SK-N-SH (cell line): Measurements from ENCODE around the gene TTC28. TPM values are rescaled to one million over a fixed set of nuclear protein-coding genes. Genes with fewer than 3 reads are reported as not detected.
A peak's percentile ranks its signal among the peaks of the same experiment; 100 is the strongest.

ENCODE experiments used
- CTCF ChIA-PET: fragments of 300-600, 350-600 bp; formaldehyde crosslinking; extraction: SDS; loops from one replicate; lab custom pipeline; 2021; lab: Yijun Ruan, JAX
- POLR2A ChIA-PET: fragments of 350-600 bp; sonication (Branson Sonifier 250); formaldehyde crosslinking; extraction: SDS; loops from one replicate; lab custom pipeline; 2020; ENCODE audit warnings: antibody characterized with exemption, inconsistent platforms; lab: Yijun Ruan, JAX
- DNase-seq: peaks from one replicate; pipeline ENCODE4 v3.0.0; 2012
- H2AFZ ChIP-seq: fragments of 200-600 bp; sonication (generic); 2 replicates; pipeline ENCODE4 v1.8.1; 2016; ENCODE audit warnings: antibody characterized with exemption, mild to moderate bottlenecking, low read depth
- H3F3A ChIP-seq: fragments of 200-600 bp; sonication (generic); replicated peaks from 2 replicates; pipeline ENCODE3; 2016; ENCODE audit warnings: antibody characterized with exemption, mild to moderate bottlenecking; ENCODE audit not compliant: insufficient read depth
- H3K27ac ChIP-seq, 2 experiments: fragments of 200-500 bp in 1 of 2; fragments of 200-600 bp in 1 of 2; sonication (Bioruptor generic) in 1 of 2; sonication (generic), shearing (Covaris generic) in 1 of 2; 2 replicates each; pipeline versions ENCODE4 v1.5.1 to v1.6.1; 2014 to 2016; ENCODE audit warnings: low read depth in 2 of 2, inconsistent platforms in 1 of 2, low read length in 1 of 2, mild to moderate bottlenecking in 1 of 2, mixed read lengths in 1 of 2
- H3K27me3 ChIP-seq: fragments of 200-600 bp; sonication (generic), shearing (Covaris generic); 2 replicates; pipeline ENCODE4 v1.6.1; 2016; ENCODE audit warnings: mixed run types; ENCODE audit not compliant: insufficient read depth
- H3K36me3 ChIP-seq, 2 experiments: fragments of 200-500 bp in 1 of 2; fragments of 200-600 bp in 1 of 2; sonication (Bioruptor generic) in 1 of 2; sonication (generic) in 1 of 2; replicated peaks in 1 of 2; 2 replicates each; pipeline versions ENCODE3 to v1.5.1; 2014 to 2016; ENCODE audit warnings: low read length in 1 of 2, mild to moderate bottlenecking in 1 of 2; ENCODE audit not compliant: insufficient read depth in 2 of 2, control insufficient read depth in 1 of 2
- H3K4me1 ChIP-seq, 2 experiments: fragments of 200-500 bp in 1 of 2; fragments of 200-600 bp in 1 of 2; sonication (Bioruptor generic) in 1 of 2; sonication (generic), shearing (Covaris generic) in 1 of 2; 2 replicates each; pipeline versions ENCODE4 v1.5.1 to v1.6.1; 2014 to 2016; ENCODE audit warnings: low read depth in 1 of 2, low read length in 1 of 2, mixed run types in 1 of 2; ENCODE audit not compliant: insufficient read depth in 2 of 2, control insufficient read depth in 1 of 2
- H3K4me2 ChIP-seq: fragments of 200-600 bp; sonication (generic), shearing (Covaris generic); 2 replicates; pipeline ENCODE4 v1.6.1; 2017; ENCODE audit warnings: mixed run types
- H3K4me3 ChIP-seq, 2 experiments: fragments of 200-500 bp in 1 of 2; fragments of 200-600 bp in 1 of 2; sonication (Bioruptor generic) in 1 of 2; sonication (generic), shearing (Covaris generic) in 1 of 2; 2 replicates each; pipeline versions ENCODE4 v1.5.1 to v1.8.1; 2014 to 2016; ENCODE audit warnings: low read depth in 2 of 2, inconsistent platforms in 1 of 2, low read length in 1 of 2, mild to moderate bottlenecking in 1 of 2, mixed read lengths in 1 of 2, moderate library complexity in 1 of 2
- H3K79me2 ChIP-seq: fragments of 200-600 bp; sonication (generic); 2 replicates; pipeline ENCODE4 v1.8.1; 2017; ENCODE audit warnings: mild to moderate bottlenecking; ENCODE audit not compliant: insufficient read depth
- H3K9ac ChIP-seq: fragments of 200-600 bp; sonication (generic); 2 replicates; pipeline ENCODE4 v1.6.1; 2017; ENCODE audit warnings: mixed run types
- H3K9me2 ChIP-seq: fragments of 200-600 bp; sonication (generic); 2 replicates; pipeline ENCODE4 v1.6.1; 2017; ENCODE audit warnings: mixed run types
- H3K9me3 ChIP-seq: fragments of 200-600 bp; sonication (generic); 2 replicates; pipeline ENCODE4 v1.6.1; 2017; ENCODE audit warnings: mixed run types, mild to moderate bottlenecking, moderate library complexity
- H4K20me1 ChIP-seq: fragments of 200-600 bp; sonication (generic); 2 replicates; pipeline ENCODE4 v1.6.1; 2017; ENCODE audit warnings: mild to moderate bottlenecking, mixed run types; ENCODE audit not compliant: insufficient read depth
- CHD2 ChIP-seq: fragments of 150-350 bp; IDR thresholded peaks from 2 replicates; pipeline ENCODE4 v1.6.1; 2018; ENCODE audit warnings: low read length; ENCODE audit not compliant: partially characterized antibody
- ELF1 ChIP-seq: IDR thresholded peaks from 2 replicates; pipeline ENCODE4 v1.4.0; 2012
- EP300 ChIP-seq, 2 experiments: IDR thresholded peaks; 2 replicates each; pipeline versions ENCODE4 v1.4.0 to v1.6.1; 2012; ENCODE audit warnings: borderline replicate concordance in 1 of 2, low read depth in 1 of 2, low read length in 1 of 2
- EZH2phosphoT487 ChIP-seq: fragments of 200-600 bp; sonication (generic); IDR thresholded peaks from 2 replicates; pipeline ENCODE4 v1.6.1; 2017; ENCODE audit warnings: low read depth, mixed run types, mild to moderate bottlenecking, antibody characterized with exemption, moderate library complexity, borderline replicate concordance
- FOSL2 ChIP-seq: IDR thresholded peaks from 2 replicates; pipeline ENCODE4 v1.4.0; 2012; ENCODE audit warnings: low read depth, mild to moderate bottlenecking, moderate library complexity, borderline replicate concordance
- FOXJ3 ChIP-seq: sonication (generic); formaldehyde crosslinking; IDR thresholded peaks from 2 replicates; pipeline ENCODE4 v1.5.1; 2020; ENCODE audit warnings: mild to moderate bottlenecking, missing genetic modification reagents
- FOXM1 ChIP-seq: IDR thresholded peaks from 2 replicates; pipeline ENCODE4 v1.4.0; 2012; ENCODE audit warnings: low read depth, mild to moderate bottlenecking
- GABPA ChIP-seq: IDR thresholded peaks from 2 replicates; pipeline ENCODE4 v1.4.0; 2012; ENCODE audit warnings: low read depth, mild to moderate bottlenecking
- GATA2 ChIP-seq: sonication (generic); formaldehyde crosslinking; IDR thresholded peaks from 2 replicates; pipeline ENCODE4 v1.5.0; 2020; ENCODE audit warnings: mild to moderate bottlenecking, missing genetic modification reagents
- JUND ChIP-seq: IDR thresholded peaks from 2 replicates; pipeline ENCODE4 v1.4.0; 2012
- MEF2A ChIP-seq: IDR thresholded peaks from 2 replicates; pipeline ENCODE4 v1.4.0; 2012; ENCODE audit warnings: low read depth, borderline replicate concordance
- NFIC ChIP-seq: IDR thresholded peaks from 2 replicates; pipeline ENCODE4 v1.4.0; 2012; ENCODE audit warnings: borderline replicate concordance
- NRF1 ChIP-seq: IDR thresholded peaks from 2 replicates; pipeline ENCODE4 v1.6.1; 2012; ENCODE audit warnings: low read depth, mild to moderate bottlenecking, low read length
- POLR2AphosphoS5 ChIP-seq: IDR thresholded peaks from 2 replicates; pipeline ENCODE4 v1.6.1; 2012; ENCODE audit warnings: low read depth, low read length
- RAD21 ChIP-seq: IDR thresholded peaks from 2 replicates; pipeline ENCODE4 v1.6.1; 2012; ENCODE audit warnings: mild to moderate bottlenecking, low read length
- RFX5 ChIP-seq: IDR thresholded peaks from 2 replicates; pipeline ENCODE4 v1.6.1; 2012; ENCODE audit warnings: mild to moderate bottlenecking, improper control_type of control experiment, low read length
- SIN3A ChIP-seq: IDR thresholded peaks from 2 replicates; pipeline ENCODE4 v1.6.1; 2012; ENCODE audit warnings: low read depth, mild to moderate bottlenecking, low read length, moderate library complexity, borderline replicate concordance
- SMC3 ChIP-seq: IDR thresholded peaks from 2 replicates; pipeline ENCODE4 v1.6.1; 2012; ENCODE audit warnings: low read depth, low read length, improper control_type of control experiment
- TAF1 ChIP-seq: IDR thresholded peaks from 2 replicates; pipeline ENCODE4 v1.6.1; 2012; ENCODE audit warnings: low read depth, mild to moderate bottlenecking, low read length, moderate library complexity, borderline replicate concordance
- TCF12 ChIP-seq: IDR thresholded peaks from 2 replicates; pipeline ENCODE4 v1.4.0; 2012
- YY1 ChIP-seq: IDR thresholded peaks from 2 replicates; pipeline ENCODE4 v1.4.0; 2012; ENCODE audit warnings: low read depth, mild to moderate bottlenecking
- WGBS: methylation state at CpG from one replicate; pipeline ENCODE4 v1.1.6; 2017; ENCODE audit warnings: low lambda C conversion rate; 5-methylcytosine and 5-hydroxymethylcytosine counted together
- polyA plus RNA-seq, 3 experiments: library from polyadenylated mRNA; depleted of rRNA; stranded (reverse); fragments of >200 nt; gene quantifications; 2 replicates each; pipeline ENCODE4 v1.2.3, GENCODE V29; 2012
- TF ChIP-seq, protein P1 (sequence below): IDR thresholded peaks from 2 replicates; pipeline ENCODE4; 2012
- TF ChIP-seq, protein P2 (sequence below): fragments of 150-350 bp; IDR thresholded peaks from 2 replicates; pipeline ENCODE4 v1.6.1; 2017; ENCODE audit warnings: antibody characterized with exemption, low read length, low read depth, borderline replicate concordance
- TF ChIP-seq, protein P3 (sequence below): fragments of 200-600 bp; sonication (generic); IDR thresholded peaks from 2 replicates; pipeline ENCODE4 v1.6.1; 2017; ENCODE audit warnings: antibody characterized with exemption, mild to moderate bottlenecking, moderate library complexity
- TF ChIP-seq, protein P4 (sequence below): IDR thresholded peaks from 2 replicates; pipeline ENCODE4 v1.4.0; 2012; ENCODE audit warnings: low read depth
- TF ChIP-seq, protein P5 (sequence below): IDR thresholded peaks from 2 replicates; pipeline ENCODE4 v1.6.1; 2012; ENCODE audit warnings: mild to moderate bottlenecking, low read depth, low read length, moderate library complexity
- TF ChIP-seq, protein P6 (sequence below): IDR thresholded peaks from 2 replicates; pipeline ENCODE4 v1.4.0; 2012; ENCODE audit warnings: low read depth, borderline replicate concordance

The TTC28 gene
- polyA plus RNA-seq, 1 of the 3 experiments (the other 2 are of a cell fraction): 5.9 TPM

DNA sequence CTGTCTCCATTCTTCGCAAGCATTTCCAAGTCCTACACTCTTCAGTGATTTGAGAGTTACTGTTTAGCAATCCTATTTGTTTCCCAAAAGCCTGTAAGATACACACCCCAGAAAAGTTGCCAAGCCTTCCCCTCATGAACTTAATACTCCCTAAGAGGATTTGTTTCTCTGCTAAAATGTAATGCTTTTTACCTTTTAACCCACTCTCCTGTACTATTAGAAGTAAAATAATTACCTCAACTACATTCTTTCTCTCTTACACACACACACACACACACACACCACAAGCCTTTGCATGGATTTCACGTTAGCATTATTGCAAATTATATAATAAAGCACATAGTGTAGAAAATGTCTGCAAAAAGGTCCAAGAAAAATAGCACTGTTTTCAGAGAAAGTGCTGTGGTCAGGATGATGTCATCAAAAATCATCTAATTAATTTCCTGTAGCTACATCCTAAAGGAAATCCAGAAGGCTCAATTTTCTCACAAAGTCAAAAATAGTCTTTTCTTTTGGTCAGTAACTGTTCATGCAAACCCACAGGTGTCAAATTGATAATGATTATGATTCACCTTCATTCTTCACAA lies 396.5 kb downstream of the TTC28 start:
- Histone ChIP-seq H3K4me2 (peak overlapping the region; percentile 47), H3K4me1 (peaks cover 0 to 16% of the 10 kb centered on the region in 2 experiments; a peak in 2 of 4 replicates), H3F3A (peaks cover 18% of the 10 kb centered on the region), H3K27ac (peak overlapping the region in 1 of 2 experiments; percentile 42; a peak in 2 of 4 replicates), H3K27me3 (no peaks in the 10 kb centered on the region), H3K79me2 (no peaks in the 10 kb centered on the region), H3K4me3 (no peak overlapping the region; a peak in 1 of 4 replicates), H3K9me2 (no peaks in the 10 kb centered on the region), H4K20me1 (no peaks in the 10 kb centered on the region), H2AFZ (no peak overlapping the region), H3K9ac (no peak overlapping the region), H3K36me3 (no peaks in the 10 kb centered on the region), H3K9me3 (no peaks in the 10 kb centered on the region)
- CTCF ChIA-PET: interaction anchor here (1.0 to 2.3 kb wide), 3 partner anchors 10 to 99 kb away, joined by 3 to 6 read pairs (median 4); no protein-coding TSS in a partner anchor
- 55% methylated on average over 2 of the region's 2 CpGs for WGBS
- POLR2A ChIA-PET: interaction anchor here (0.6 kb wide), 1 partner anchor 158 kb away, joined by 4 read pairs; no protein-coding TSS in a partner anchor
- DNase-seq: no peak
- no peak for TF ChIP-seq FOXJ3 (CRISPR knock-in tag)
- peak; percentile 38 for TF ChIP-seq JUND
- TF ChIP-seq RAD21: no peak
- TF ChIP-seq MEF2A: no peak
- no peak for TF ChIP-seq YY1
- no peak for TF ChIP-seq RFX5
- TF ChIP-seq, protein P1, sequence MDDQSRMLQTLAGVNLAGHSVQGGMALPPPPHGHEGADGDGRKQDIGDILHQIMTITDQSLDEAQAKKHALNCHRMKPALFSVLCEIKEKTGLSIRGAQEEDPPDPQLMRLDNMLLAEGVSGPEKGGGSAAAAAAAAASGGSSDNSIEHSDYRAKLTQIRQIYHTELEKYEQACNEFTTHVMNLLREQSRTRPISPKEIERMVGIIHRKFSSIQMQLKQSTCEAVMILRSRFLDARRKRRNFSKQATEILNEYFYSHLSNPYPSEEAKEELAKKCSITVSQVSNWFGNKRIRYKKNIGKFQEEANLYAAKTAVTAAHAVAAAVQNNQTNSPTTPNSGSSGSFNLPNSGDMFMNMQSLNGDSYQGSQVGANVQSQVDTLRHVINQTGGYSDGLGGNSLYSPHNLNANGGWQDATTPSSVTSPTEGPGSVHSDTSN: peak; percentile 33
- TF ChIP-seq NRF1: no peak
- TF ChIP-seq EZH2phosphoT487: no peak
- no peak for TF ChIP-seq FOXM1
- TF ChIP-seq SIN3A: no peak
- TF ChIP-seq, protein P2, sequence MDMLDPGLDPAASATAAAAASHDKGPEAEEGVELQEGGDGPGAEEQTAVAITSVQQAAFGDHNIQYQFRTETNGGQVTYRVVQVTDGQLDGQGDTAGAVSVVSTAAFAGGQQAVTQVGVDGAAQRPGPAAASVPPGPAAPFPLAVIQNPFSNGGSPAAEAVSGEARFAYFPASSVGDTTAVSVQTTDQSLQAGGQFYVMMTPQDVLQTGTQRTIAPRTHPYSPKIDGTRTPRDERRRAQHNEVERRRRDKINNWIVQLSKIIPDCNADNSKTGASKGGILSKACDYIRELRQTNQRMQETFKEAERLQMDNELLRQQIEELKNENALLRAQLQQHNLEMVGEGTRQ: no peak
- TF ChIP-seq, protein P3, sequence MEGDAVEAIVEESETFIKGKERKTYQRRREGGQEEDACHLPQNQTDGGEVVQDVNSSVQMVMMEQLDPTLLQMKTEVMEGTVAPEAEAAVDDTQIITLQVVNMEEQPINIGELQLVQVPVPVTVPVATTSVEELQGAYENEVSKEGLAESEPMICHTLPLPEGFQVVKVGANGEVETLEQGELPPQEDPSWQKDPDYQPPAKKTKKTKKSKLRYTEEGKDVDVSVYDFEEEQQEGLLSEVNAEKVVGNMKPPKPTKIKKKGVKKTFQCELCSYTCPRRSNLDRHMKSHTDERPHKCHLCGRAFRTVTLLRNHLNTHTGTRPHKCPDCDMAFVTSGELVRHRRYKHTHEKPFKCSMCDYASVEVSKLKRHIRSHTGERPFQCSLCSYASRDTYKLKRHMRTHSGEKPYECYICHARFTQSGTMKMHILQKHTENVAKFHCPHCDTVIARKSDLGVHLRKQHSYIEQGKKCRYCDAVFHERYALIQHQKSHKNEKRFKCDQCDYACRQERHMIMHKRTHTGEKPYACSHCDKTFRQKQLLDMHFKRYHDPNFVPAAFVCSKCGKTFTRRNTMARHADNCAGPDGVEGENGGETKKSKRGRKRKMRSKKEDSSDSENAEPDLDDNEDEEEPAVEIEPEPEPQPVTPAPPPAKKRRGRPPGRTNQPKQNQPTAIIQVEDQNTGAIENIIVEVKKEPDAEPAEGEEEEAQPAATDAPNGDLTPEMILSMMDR: no peak
- TF ChIP-seq, protein P4, sequence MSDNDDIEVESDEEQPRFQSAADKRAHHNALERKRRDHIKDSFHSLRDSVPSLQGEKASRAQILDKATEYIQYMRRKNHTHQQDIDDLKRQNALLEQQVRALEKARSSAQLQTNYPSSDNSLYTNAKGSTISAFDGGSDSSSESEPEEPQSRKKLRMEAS: no peak
- no peak for TF ChIP-seq ELF1
- TF ChIP-seq NFIC: peak; percentile 45; the same call in 1 of the 2 replicates
- TF ChIP-seq, protein P5, sequence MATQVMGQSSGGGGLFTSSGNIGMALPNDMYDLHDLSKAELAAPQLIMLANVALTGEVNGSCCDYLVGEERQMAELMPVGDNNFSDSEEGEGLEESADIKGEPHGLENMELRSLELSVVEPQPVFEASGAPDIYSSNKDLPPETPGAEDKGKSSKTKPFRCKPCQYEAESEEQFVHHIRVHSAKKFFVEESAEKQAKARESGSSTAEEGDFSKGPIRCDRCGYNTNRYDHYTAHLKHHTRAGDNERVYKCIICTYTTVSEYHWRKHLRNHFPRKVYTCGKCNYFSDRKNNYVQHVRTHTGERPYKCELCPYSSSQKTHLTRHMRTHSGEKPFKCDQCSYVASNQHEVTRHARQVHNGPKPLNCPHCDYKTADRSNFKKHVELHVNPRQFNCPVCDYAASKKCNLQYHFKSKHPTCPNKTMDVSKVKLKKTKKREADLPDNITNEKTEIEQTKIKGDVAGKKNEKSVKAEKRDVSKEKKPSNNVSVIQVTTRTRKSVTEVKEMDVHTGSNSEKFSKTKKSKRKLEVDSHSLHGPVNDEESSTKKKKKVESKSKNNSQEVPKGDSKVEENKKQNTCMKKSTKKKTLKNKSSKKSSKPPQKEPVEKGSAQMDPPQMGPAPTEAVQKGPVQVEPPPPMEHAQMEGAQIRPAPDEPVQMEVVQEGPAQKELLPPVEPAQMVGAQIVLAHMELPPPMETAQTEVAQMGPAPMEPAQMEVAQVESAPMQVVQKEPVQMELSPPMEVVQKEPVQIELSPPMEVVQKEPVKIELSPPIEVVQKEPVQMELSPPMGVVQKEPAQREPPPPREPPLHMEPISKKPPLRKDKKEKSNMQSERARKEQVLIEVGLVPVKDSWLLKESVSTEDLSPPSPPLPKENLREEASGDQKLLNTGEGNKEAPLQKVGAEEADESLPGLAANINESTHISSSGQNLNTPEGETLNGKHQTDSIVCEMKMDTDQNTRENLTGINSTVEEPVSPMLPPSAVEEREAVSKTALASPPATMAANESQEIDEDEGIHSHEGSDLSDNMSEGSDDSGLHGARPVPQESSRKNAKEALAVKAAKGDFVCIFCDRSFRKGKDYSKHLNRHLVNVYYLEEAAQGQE: no peak
- TF ChIP-seq GATA2 (CRISPR knock-in tag): no peak
- TF ChIP-seq FOSL2: peak; percentile 59; the same call in 1 of the 2 replicates
- TF ChIP-seq POLR2AphosphoS5: no peak
- TF ChIP-seq TAF1: no peak
- peak; percentile 54 for TF ChIP-seq TCF12
- no peak for TF ChIP-seq SMC3
- TF ChIP-seq EP300 (IDR thresholded peaks at IDR 0.05; ENCODE audit: borderline replicate concordance in 1 of 2, low read depth in 1 of 2, low read length in 1 of 2): peak in 1 of 2 experiments; percentile 20; a peak in 1 of 4 replicates
- TF ChIP-seq CHD2: no peak
- TF ChIP-seq GABPA: no peak
- TF ChIP-seq, protein P6, sequence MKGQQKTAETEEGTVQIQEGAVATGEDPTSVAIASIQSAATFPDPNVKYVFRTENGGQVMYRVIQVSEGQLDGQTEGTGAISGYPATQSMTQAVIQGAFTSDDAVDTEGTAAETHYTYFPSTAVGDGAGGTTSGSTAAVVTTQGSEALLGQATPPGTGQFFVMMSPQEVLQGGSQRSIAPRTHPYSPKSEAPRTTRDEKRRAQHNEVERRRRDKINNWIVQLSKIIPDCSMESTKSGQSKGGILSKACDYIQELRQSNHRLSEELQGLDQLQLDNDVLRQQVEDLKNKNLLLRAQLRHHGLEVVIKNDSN: no peak
